Measurements from ENCODE around the gene DPF3. TPM values are rescaled to one million over a fixed set of nuclear protein-coding genes. Genes with fewer than 3 reads are reported as not detected.

DPF3 gene
- total and polyA plus RNA-seq, 7 experiments from 2014 or later: 0.07 to 5.5 (median 0.57) TPM; not detected in 1

GRCh38 chr14:72845196-72845595, 48.7 kb downstream of the DPF3 start:
- ATAC-seq: no peak
- POLR2A ChIA-PET: no interaction called here
- intact Hi-C loops (cut with micrococcal nuclease): no loop called here

GRCh38 chr14:72844524-72844923, 49.4 kb downstream of the DPF3 start:
- Histone ChIP-seq H3K4me1 (ENCODE audit: control insufficient read depth in 2 of 2, insufficient read depth in 2 of 2, low read length in 2 of 2) (no peaks in the 10 kb centered on the region), H3K27me3 (ENCODE audit: control insufficient read depth in 2 of 2, insufficient read depth in 2 of 2, low read length in 2 of 2) (no peaks in the 10 kb centered on the region), H3K9me3 (ENCODE audit: control insufficient read depth in 2 of 3, low read length in 3 of 3) (no peaks in the 10 kb centered on the region), H3K27ac (ENCODE audit: low read depth, low read length) (no peak overlapping the region), H3K36me3 (ENCODE audit: control insufficient read depth in 2 of 3, insufficient read depth in 3 of 3, low read length in 3 of 3) (no peaks in the 10 kb centered on the region), H3K4me3 (ENCODE audit: low read length) (no peak overlapping the region)
- Mint-ChIP-seq H3K4me1 (peaks cover 0 to 4% (median 0%) of the 10 kb centered on the region in 7 donors), H3K27me3 (peaks cover 0 to 12% (median 9%) of the 10 kb centered on the region in 5 donors), H3K9me3 (peaks cover 0 to 1% (median 0%) of the 10 kb centered on the region in 11 donors), H3K27ac (no peak overlapping the region), H3K4me3 (no peak overlapping the region), H3K36me3 (no peaks in the 10 kb centered on the region)
- POLR2A ChIA-PET: no interaction called here
- CTCF ChIA-PET: no interaction called here
- ATAC-seq (no peak), DNase-seq (no peak)
- intact Hi-C loops (cut with micrococcal nuclease): no loop called here

More at GRCh38 chr14:72845196-72845595, 48.7 kb downstream of the DPF3 start:
- Mint-ChIP-seq H3K36me3 (no peaks in the 10 kb centered on the region), H3K27ac (peak overlapping the region in 1 of 9 donors; percentile 10), H3K27me3 (peaks cover under 1 to 12% (median 5%) of the 10 kb centered on the region in 5 donors), H3K9me3 (peaks cover 0 to 1% (median 0%) of the 10 kb centered on the region in 11 donors), H3K4me3 (no peak overlapping the region), H3K4me1 (peaks cover 0 to 4% (median 0%) of the 10 kb centered on the region in 7 donors)
- Histone ChIP-seq H3K4me3 (ENCODE audit: low read length) (no peak overlapping the region), H3K27ac (ENCODE audit: low read depth, low read length) (no peak overlapping the region), H3K4me1 (ENCODE audit: control insufficient read depth in 2 of 2, insufficient read depth in 2 of 2, low read length in 2 of 2) (no peaks in the 10 kb centered on the region), H3K36me3 (ENCODE audit: control insufficient read depth in 2 of 3, insufficient read depth in 3 of 3, low read length in 3 of 3) (no peaks in the 10 kb centered on the region), H3K9me3 (ENCODE audit: control insufficient read depth in 2 of 3, low read length in 3 of 3) (no peaks in the 10 kb centered on the region), H3K27me3 (ENCODE audit: control insufficient read depth in 2 of 2, insufficient read depth in 2 of 2, low read length in 2 of 2) (no peaks in the 10 kb centered on the region)
- DNase-seq: no peak
- CTCF ChIA-PET: no interaction called here

- Mint-ChIP-seq H3K4me1 (no peaks in the 10 kb centered on the region), H3K27me3 (peaks cover 0 to 11% (median 3%) of the 10 kb centered on the region in 5 donors), H3K27ac (no peak overlapping the region), H3K9me3 (peaks cover 0 to under 1% (median 0%) of the 10 kb centered on the region in 11 donors), H3K4me3 (no peak overlapping the region), H3K36me3 (no peaks in the 10 kb centered on the region)
- DNase-seq (no peak), ATAC-seq (no peak)
- no peak overlapping the region for H3K27ac ChIP-seq (ENCODE audit: low read depth, low read length)
- no peak overlapping the region for H3K4me3 ChIP-seq (ENCODE audit: low read length)
- no peaks in the 10 kb centered on the region for H3K27me3 ChIP-seq (ENCODE audit: control insufficient read depth in 2 of 2, insufficient read depth in 2 of 2, low read length in 2 of 2)
- intact Hi-C loops (cut with micrococcal nuclease): no loop called here
- no peaks in the 10 kb centered on the region for H3K9me3 ChIP-seq (ENCODE audit: control insufficient read depth in 2 of 3, low read length in 3 of 3)
- ChIA-PET POLR2A (no interaction called here), CTCF (no interaction called here)
- H3K4me1 ChIP-seq (ENCODE audit: control insufficient read depth in 2 of 2, insufficient read depth in 2 of 2, low read length in 2 of 2): no peaks in the 10 kb centered on the region
- H3K36me3 ChIP-seq (ENCODE audit: control insufficient read depth in 2 of 3, insufficient read depth in 3 of 3, low read length in 3 of 3): no peaks in the 10 kb centered on the region
These were observed 53.9 kb downstream of the DPF3 start for GRCh38 chr14:72839753-72840607.

- DNase-seq: no peak
- Histone ChIP-seq H3K4me1 (ENCODE audit: control insufficient read depth in 2 of 2, insufficient read depth in 2 of 2, low read length in 2 of 2) (no peaks in the 10 kb centered on the region), H3K9me3 (ENCODE audit: control insufficient read depth in 2 of 3, low read length in 3 of 3) (no peaks in the 10 kb centered on the region), H3K27me3 (ENCODE audit: control insufficient read depth in 2 of 2, insufficient read depth in 2 of 2, low read length in 2 of 2) (no peaks in the 10 kb centered on the region), H3K36me3 (ENCODE audit: control insufficient read depth in 2 of 3, insufficient read depth in 3 of 3, low read length in 3 of 3) (no peaks in the 10 kb centered on the region), H3K27ac (ENCODE audit: low read depth, low read length) (no peak overlapping the region), H3K4me3 (ENCODE audit: low read length) (no peak overlapping the region)
- H3K4me3 Mint-ChIP-seq: no peak overlapping the region
- intact Hi-C loops (cut with micrococcal nuclease): no loop called here
- ATAC-seq: no peak
- POLR2A ChIA-PET: no interaction called here
- CTCF ChIA-PET: no interaction called here
- no peaks in the 10 kb centered on the region for H3K9me3 Mint-ChIP-seq
- peaks cover 0 to 11% (median 3%) of the 10 kb centered on the region in 5 donors for H3K27me3 Mint-ChIP-seq
- no peaks in the 10 kb centered on the region for H3K4me1 Mint-ChIP-seq
- no peaks in the 10 kb centered on the region for H3K36me3 Mint-ChIP-seq
- no peak overlapping the region for H3K27ac Mint-ChIP-seq
These were observed 54.5 kb downstream of the DPF3 start for GRCh38 chr14:72839351-72839750.

GRCh38 chr14:72836085-72836484, 57.8 kb downstream of the DPF3 start:
- Mint-ChIP-seq H3K9me3 (peaks cover 0 to 3% (median 0%) of the 10 kb centered on the region in 11 donors), H3K4me1 (no peaks in the 10 kb centered on the region), H3K27ac (no peak overlapping the region), H3K36me3 (peaks cover 0 to 2% (median 0%) of the 10 kb centered on the region in 5 donors), H3K4me3 (no peak overlapping the region), H3K27me3 (peaks cover 0 to 25% (median 12%) of the 10 kb centered on the region in 5 donors)
- no peak overlapping the region for H3K27ac ChIP-seq (ENCODE audit: low read depth, low read length)
- ATAC-seq (no peak), DNase-seq (no peak)
- intact Hi-C loops (cut with micrococcal nuclease): no loop called here
- H3K4me3 ChIP-seq (ENCODE audit: low read length): no peak overlapping the region
- no peaks in the 10 kb centered on the region for H3K9me3 ChIP-seq (ENCODE audit: control insufficient read depth in 2 of 3, low read length in 3 of 3)
- no peaks in the 10 kb centered on the region for H3K36me3 ChIP-seq (ENCODE audit: control insufficient read depth in 2 of 3, insufficient read depth in 3 of 3, low read length in 3 of 3)
- POLR2A ChIA-PET: no interaction called here
- no peaks in the 10 kb centered on the region for H3K4me1 ChIP-seq (ENCODE audit: control insufficient read depth in 2 of 2, insufficient read depth in 2 of 2, low read length in 2 of 2)
- CTCF ChIA-PET: no interaction called here
- H3K27me3 ChIP-seq (ENCODE audit: control insufficient read depth in 2 of 2, insufficient read depth in 2 of 2, low read length in 2 of 2): no peaks in the 10 kb centered on the region

- Histone ChIP-seq H3K9me3 (ENCODE audit: control insufficient read depth in 2 of 3, low read length in 3 of 3) (no peaks in the 10 kb centered on the region), H3K27ac (ENCODE audit: low read depth, low read length) (no peak overlapping the region), H3K36me3 (ENCODE audit: control insufficient read depth in 2 of 3, insufficient read depth in 3 of 3, low read length in 3 of 3) (no peaks in the 10 kb centered on the region), H3K4me3 (ENCODE audit: low read length) (no peak overlapping the region), H3K27me3 (ENCODE audit: control insufficient read depth in 2 of 2, insufficient read depth in 2 of 2, low read length in 2 of 2) (no peaks in the 10 kb centered on the region), H3K4me1 (ENCODE audit: control insufficient read depth in 2 of 2, insufficient read depth in 2 of 2, low read length in 2 of 2) (no peaks in the 10 kb centered on the region)
- H3K4me3 Mint-ChIP-seq: no peak overlapping the region
- H3K27me3 Mint-ChIP-seq: peaks cover 0 to 30% (median 17%) of the 10 kb centered on the region in 5 donors
- no peak for DNase-seq
- no peak overlapping the region for H3K27ac Mint-ChIP-seq
- intact Hi-C loops (cut with micrococcal nuclease): no loop called here
- no peak for ATAC-seq
- no peaks in the 10 kb centered on the region for H3K4me1 Mint-ChIP-seq
- H3K9me3 Mint-ChIP-seq: peaks cover 0 to 3% (median 0%) of the 10 kb centered on the region in 11 donors
- CTCF ChIA-PET: no interaction called here
- peaks cover 0 to 4% (median 0%) of the 10 kb centered on the region in 5 donors for H3K36me3 Mint-ChIP-seq
- POLR2A ChIA-PET: no interaction called here
These were observed 60.7 kb downstream of the DPF3 start for GRCh38 chr14:72833174-72833573.

Measured in naive thymus-derived CD4-positive, alpha-beta T cell (primary cell).